ENCODE measurements around the gene SESN1.

GRCh38 chr6:109053336-109053735, 41.3 kb downstream of the SESN1 start:
- TF ChIP-seq CTCF (conservative IDR thresholded peaks at IDR 0.05; ENCODE audit: low read length), result no peak
- no peak for TF ChIP-seq EZH2phosphoT487 (IDR thresholded peaks at IDR 0.05; ENCODE audit: borderline replicate concordance, low read depth, low read length)

Data from OCI-LY7 (cell line).